LHCN-M2 (cell line): ENCODE data around the gene GID8. TPM values are rescaled to one million over a fixed set of nuclear protein-coding genes. Genes with fewer than 3 reads are reported as not detected.
A peak's percentile ranks its signal among the peaks of the same experiment; 100 is the strongest.

Source experiments
- DNase-seq: peaks from one replicate; pipeline ENCODE4 v3.0.0-alpha.2; 2012; ENCODE audit warnings: low read depth
- polyA plus RNA-seq: library from polyadenylated mRNA; unstranded; fragments of >200 nt; gene quantifications from one replicate; pipeline ENCODE4 v1.2.1, GENCODE V29; 2012; ENCODE audit warnings: missing spikeins
- total RNA-seq: library from RNA; depleted of rRNA; stranded (reverse); fragments of >200 nt; gene quantifications from 2 replicates; pipeline ENCODE4 v1.2.3, GENCODE V29; 2014; rRNA removed

GID8 gene
- total RNA-seq: 20.3 and 23.5 TPM in 2 replicates
- polyA plus RNA-seq: 17.8 TPM

- DNase-seq: peak; percentile 53
Measured at GRCh38 chr20:62938105-62938888, at the start of gene GID8. GID8 (plus strand) TSS chr20:62938147; CDS start chr20:62941503, 3,356 bp downstream.

- no peak for DNase-seq
Measured at GRCh38 chr20:62888406-62888805, 49.5 kb upstream of the GID8 start.

GRCh38 chr20:62888910-62889309, 49.0 kb upstream of the GID8 start:
- DNase-seq: no peak

GRCh38 chr20:62889411-62889810, 48.5 kb upstream of the GID8 start:
- no peak for DNase-seq

GRCh38 chr20:62889871-62890270, 48.1 kb upstream of the GID8 start:
- DNase-seq: no peak

- no peak for DNase-seq
Measured at GRCh38 chr20:62890444-62890843, 47.5 kb upstream of the GID8 start.

GRCh38 chr20:62891111-62891510, 46.8 kb upstream of the GID8 start:
- peak; percentile 27 for DNase-seq

GRCh38 chr20:62892348-62893304, 45.3 kb upstream of the GID8 start:
- no peak for DNase-seq

- DNase-seq: no peak
Measured at GRCh38 chr20:62893700-62894099, 44.2 kb upstream of the GID8 start.

GRCh38 chr20:62894261-62894660, 43.7 kb upstream of the GID8 start:
- no peak for DNase-seq

GRCh38 chr20:62895539-62895938, 42.4 kb upstream of the GID8 start:
- DNase-seq: no peak

GRCh38 chr20:62896526-62896925, 41.4 kb upstream of the GID8 start:
- no peak for DNase-seq

GRCh38 chr20:62897666-62898065, 40.3 kb upstream of the GID8 start:
- DNase-seq: no peak

GRCh38 chr20:62898093-62898964, 39.6 kb upstream of the GID8 start:
- no peak for DNase-seq

- DNase-seq: no peak
Measured at GRCh38 chr20:62898970-62899632, 38.8 kb upstream of the GID8 start.

GRCh38 chr20:62899633-62900051, 38.3 kb upstream of the GID8 start:
- DNase-seq: no peak

GRCh38 chr20:62900052-62900691, 37.8 kb upstream of the GID8 start:
- peak; percentile 50 for DNase-seq

- no peak for DNase-seq
Measured at GRCh38 chr20:62900692-62901584, 37.0 kb upstream of the GID8 start.

GRCh38 chr20:62901891-62902290, 36.1 kb upstream of the GID8 start:
- DNase-seq: no peak
